ENCODE data around the gene RUFY1.

RUFY1 gene

DNA sequence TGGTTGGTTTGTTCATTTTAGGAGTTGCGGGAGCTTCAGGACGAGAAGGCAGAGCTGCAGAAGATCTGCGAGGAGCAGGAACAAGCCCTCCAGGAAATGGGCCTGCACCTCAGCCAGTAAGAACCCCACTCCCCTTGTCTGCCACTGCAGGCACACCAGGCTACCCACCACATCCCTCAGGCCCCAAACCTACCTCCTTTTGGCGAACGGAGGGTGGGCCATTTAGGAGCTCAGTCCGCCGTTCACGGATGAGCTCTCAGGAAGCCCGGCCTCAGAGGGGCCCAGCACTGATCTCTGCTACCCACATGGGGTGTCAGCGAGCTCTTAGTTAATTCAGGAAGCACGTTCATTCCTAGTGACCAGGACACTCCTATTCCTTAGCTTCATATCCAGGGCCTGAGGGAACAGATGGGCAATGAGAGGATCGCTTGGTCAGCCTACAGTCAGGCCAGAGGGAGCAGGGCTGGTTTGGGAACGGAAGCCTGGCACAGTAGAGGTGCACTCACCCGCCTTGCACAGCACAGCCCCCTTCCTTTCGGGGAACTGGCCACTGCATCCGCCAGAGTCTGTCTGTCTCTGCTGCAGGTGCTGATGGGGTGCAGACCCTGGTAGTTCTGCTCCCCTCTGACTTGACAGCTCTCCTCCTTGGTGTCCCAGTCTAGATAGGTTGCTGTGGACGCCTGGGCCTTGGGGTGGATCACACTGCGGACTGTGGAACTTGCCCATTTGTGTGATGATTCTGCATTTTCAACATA lies 51.7 kb downstream of the RUFY1 start:
- H3K27ac ChIP-seq (ENCODE audit: low read depth in 2 of 2, low read length in 2 of 2), result no peak overlapping the region
- no peaks in the 10 kb centered on the region for H3K27me3 ChIP-seq (ENCODE audit: control insufficient read depth in 2 of 2, insufficient read depth in 2 of 2, low read length in 2 of 2)
- no peaks in the 10 kb centered on the region for H3K9me3 ChIP-seq (ENCODE audit: control insufficient read depth in 2 of 2, low read length in 2 of 2)
- no peak overlapping the region for H3K4me3 ChIP-seq (ENCODE audit: low read length in 2 of 2)
- H3K4me1 ChIP-seq (ENCODE audit: control insufficient read depth in 2 of 2, insufficient read depth in 2 of 2, low read length in 2 of 2), result no peaks in the 10 kb centered on the region
- peaks cover 63 to 66% of the 10 kb centered on the region in 2 donors for H3K36me3 ChIP-seq (ENCODE audit: control insufficient read depth in 2 of 2, insufficient read depth in 2 of 2, low read length in 2 of 2)
- H3K9ac ChIP-seq (ENCODE audit: low read depth in 1 of 2, low read length in 2 of 2), result no peak overlapping the region

DNA sequence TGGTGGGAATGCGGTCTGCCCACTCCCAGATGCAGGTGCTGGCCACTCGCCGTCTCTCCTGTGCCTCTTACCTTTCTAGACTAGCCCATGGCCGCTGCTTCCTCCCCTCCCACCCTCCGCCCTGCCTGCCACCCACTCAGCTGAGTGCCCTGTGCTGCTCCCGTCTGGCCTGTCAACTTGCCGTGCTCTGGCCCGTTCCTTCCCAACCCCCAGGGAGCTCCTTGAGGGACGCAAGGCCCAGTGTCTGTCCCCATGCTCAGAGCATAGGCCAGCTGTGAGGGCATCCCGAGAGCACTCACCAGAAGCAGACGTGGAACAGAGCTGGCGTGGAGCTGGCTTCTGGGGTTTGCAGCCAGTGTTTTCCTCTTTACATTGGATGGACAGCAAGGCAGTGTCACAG lies 53.0 kb downstream of the RUFY1 start:
- no peak overlapping the region for H3K9ac ChIP-seq (ENCODE audit: low read depth in 1 of 2, low read length in 2 of 2)
- H3K9me3 ChIP-seq (ENCODE audit: control insufficient read depth in 2 of 2, low read length in 2 of 2), result no peaks in the 10 kb centered on the region
- H3K4me1 ChIP-seq (ENCODE audit: control insufficient read depth in 2 of 2, insufficient read depth in 2 of 2, low read length in 2 of 2), result no peaks in the 10 kb centered on the region
- H3K27ac ChIP-seq (ENCODE audit: low read depth in 2 of 2, low read length in 2 of 2), result no peak overlapping the region
- peaks cover 67 to 75% of the 10 kb centered on the region in 2 donors for H3K36me3 ChIP-seq (ENCODE audit: control insufficient read depth in 2 of 2, insufficient read depth in 2 of 2, low read length in 2 of 2)
- no peak overlapping the region for H3K4me3 ChIP-seq (ENCODE audit: low read length in 2 of 2)
- H3K27me3 ChIP-seq (ENCODE audit: control insufficient read depth in 2 of 2, insufficient read depth in 2 of 2, low read length in 2 of 2), result no peaks in the 10 kb centered on the region

DNA sequence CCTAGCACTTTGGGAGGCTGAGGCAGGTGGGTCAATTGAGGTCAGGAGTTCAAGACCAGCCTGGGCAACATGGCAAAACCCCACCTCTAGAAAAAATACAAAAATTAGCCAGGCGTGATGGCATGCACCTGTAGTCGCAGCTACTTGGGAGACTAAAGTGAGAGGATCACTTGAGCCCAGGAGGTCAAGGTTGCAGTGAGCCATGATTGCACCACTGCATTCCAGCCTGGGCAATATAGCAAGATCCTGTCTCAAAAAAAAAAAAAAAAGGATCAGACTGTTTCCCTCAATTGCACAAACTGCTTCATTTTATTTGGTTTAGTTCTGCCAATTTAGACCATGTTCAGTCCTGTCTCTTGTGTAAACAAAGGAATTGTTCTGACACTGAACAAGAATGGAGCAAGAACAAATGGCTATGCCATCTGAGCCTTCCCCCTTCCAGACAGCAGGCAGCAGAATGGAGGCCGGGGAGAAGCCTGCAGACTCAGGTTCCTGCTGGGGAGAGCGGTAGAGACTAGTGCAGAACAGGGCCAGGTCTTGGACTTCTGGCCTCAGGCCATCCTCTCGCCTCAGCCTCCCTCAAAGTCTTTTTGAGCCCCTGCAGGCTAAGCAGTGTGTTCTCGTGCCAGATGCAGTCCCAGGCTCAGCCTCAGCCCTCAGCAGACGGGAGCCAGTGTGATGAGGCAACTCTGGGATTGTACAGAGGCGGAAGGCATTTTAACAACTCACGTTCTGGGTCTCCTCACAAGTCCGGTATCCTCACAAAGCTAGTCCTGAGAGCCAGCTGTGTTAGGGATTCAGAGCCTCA lies 54.9 kb downstream of the RUFY1 start:
- no peak overlapping the region for H3K9ac ChIP-seq (ENCODE audit: low read depth in 1 of 2, low read length in 2 of 2)
- no peak overlapping the region for H3K27ac ChIP-seq (ENCODE audit: low read depth in 2 of 2, low read length in 2 of 2)
- peaks cover 60 to 68% of the 10 kb centered on the region in 2 donors for H3K36me3 ChIP-seq (ENCODE audit: control insufficient read depth in 2 of 2, insufficient read depth in 2 of 2, low read length in 2 of 2)
- no peak overlapping the region for H3K4me3 ChIP-seq (ENCODE audit: low read length in 2 of 2)
- no peaks in the 10 kb centered on the region for H3K27me3 ChIP-seq (ENCODE audit: control insufficient read depth in 2 of 2, insufficient read depth in 2 of 2, low read length in 2 of 2)
- peaks cover 0 to 3% of the 10 kb centered on the region in 2 donors for H3K4me1 ChIP-seq (ENCODE audit: control insufficient read depth in 2 of 2, insufficient read depth in 2 of 2, low read length in 2 of 2)
- H3K9me3 ChIP-seq (ENCODE audit: control insufficient read depth in 2 of 2, low read length in 2 of 2), result no peaks in the 10 kb centered on the region

DNA sequence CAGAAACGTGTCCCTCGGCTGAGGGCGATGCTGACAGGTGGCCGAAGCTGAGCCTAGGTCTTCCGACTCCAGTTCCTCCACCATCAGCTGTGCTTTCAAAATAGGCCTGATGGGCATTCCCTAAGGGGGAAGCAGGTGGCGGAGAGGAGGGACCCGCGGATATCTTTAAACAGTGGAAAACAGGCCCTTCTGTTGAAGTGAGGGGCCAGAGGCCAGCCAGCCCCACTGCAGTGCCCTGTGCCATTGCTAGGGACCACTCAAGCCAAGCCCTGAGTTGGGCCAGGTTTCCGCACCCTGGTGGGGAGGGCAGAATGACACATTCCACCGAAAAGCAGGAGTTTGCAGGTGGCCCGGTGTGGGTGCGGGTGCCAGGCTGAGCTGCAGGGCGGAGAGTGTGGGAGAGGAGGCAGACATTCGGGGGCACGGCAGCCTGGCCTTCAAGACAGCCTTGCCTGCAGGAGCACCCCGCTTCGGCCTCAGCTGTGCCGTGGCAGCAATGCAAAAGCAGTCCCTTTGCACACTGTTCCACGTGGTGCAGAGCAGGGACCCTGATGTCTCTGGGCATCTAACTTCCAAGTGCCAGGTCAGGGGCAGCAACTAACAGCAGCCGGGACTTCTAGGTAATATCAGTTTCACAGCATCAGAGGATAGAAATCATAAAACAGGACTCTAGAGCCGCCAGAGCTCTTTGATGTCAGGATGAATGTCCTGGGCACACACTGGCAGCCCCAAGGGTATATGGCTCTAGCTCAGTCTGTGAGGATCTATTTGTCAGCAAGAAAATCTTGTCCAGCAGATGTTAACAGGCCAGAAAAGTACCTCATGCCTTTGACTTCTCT lies 55.9 kb downstream of the RUFY1 start:
- no peaks in the 10 kb centered on the region for H3K27me3 ChIP-seq (ENCODE audit: control insufficient read depth in 2 of 2, insufficient read depth in 2 of 2, low read length in 2 of 2)
- no peak overlapping the region for H3K4me3 ChIP-seq (ENCODE audit: low read length in 2 of 2)
- peaks cover 70 to 76% of the 10 kb centered on the region in 2 donors for H3K36me3 ChIP-seq (ENCODE audit: control insufficient read depth in 2 of 2, insufficient read depth in 2 of 2, low read length in 2 of 2)
- no peak overlapping the region for H3K9ac ChIP-seq (ENCODE audit: low read depth in 1 of 2, low read length in 2 of 2)
- H3K4me1 ChIP-seq (ENCODE audit: control insufficient read depth in 2 of 2, insufficient read depth in 2 of 2, low read length in 2 of 2), result peaks cover 0 to 3% of the 10 kb centered on the region in 2 donors
- H3K9me3 ChIP-seq (ENCODE audit: control insufficient read depth in 2 of 2, low read length in 2 of 2), result no peaks in the 10 kb centered on the region
- no peak overlapping the region for H3K27ac ChIP-seq (ENCODE audit: low read depth in 2 of 2, low read length in 2 of 2)

DNA sequence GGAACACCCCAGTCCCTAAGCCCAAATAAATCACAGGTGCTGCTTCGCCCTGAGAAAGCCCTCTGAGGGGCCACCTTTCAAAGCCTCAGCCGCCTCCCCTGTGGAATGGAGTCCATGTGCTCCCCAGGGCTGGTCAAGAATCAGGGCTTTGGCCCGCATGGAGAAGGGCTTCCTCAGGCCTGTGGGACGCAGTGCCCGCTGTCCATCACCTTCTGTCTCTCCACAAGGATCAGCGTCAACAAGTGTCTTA lies 56.5 kb downstream of the RUFY1 start:
- H3K27ac ChIP-seq (ENCODE audit: low read depth in 2 of 2, low read length in 2 of 2), result no peak overlapping the region
- H3K9me3 ChIP-seq (ENCODE audit: control insufficient read depth in 2 of 2, low read length in 2 of 2), result no peaks in the 10 kb centered on the region
- peaks cover 73 to 78% of the 10 kb centered on the region in 2 donors for H3K36me3 ChIP-seq (ENCODE audit: control insufficient read depth in 2 of 2, insufficient read depth in 2 of 2, low read length in 2 of 2)
- no peak overlapping the region for H3K4me3 ChIP-seq (ENCODE audit: low read length in 2 of 2)
- no peaks in the 10 kb centered on the region for H3K27me3 ChIP-seq (ENCODE audit: control insufficient read depth in 2 of 2, insufficient read depth in 2 of 2, low read length in 2 of 2)
- H3K9ac ChIP-seq (ENCODE audit: low read depth in 1 of 2, low read length in 2 of 2), result no peak overlapping the region
- H3K4me1 ChIP-seq (ENCODE audit: control insufficient read depth in 2 of 2, insufficient read depth in 2 of 2, low read length in 2 of 2), result peaks cover 0 to 3% of the 10 kb centered on the region in 2 donors

DNA sequence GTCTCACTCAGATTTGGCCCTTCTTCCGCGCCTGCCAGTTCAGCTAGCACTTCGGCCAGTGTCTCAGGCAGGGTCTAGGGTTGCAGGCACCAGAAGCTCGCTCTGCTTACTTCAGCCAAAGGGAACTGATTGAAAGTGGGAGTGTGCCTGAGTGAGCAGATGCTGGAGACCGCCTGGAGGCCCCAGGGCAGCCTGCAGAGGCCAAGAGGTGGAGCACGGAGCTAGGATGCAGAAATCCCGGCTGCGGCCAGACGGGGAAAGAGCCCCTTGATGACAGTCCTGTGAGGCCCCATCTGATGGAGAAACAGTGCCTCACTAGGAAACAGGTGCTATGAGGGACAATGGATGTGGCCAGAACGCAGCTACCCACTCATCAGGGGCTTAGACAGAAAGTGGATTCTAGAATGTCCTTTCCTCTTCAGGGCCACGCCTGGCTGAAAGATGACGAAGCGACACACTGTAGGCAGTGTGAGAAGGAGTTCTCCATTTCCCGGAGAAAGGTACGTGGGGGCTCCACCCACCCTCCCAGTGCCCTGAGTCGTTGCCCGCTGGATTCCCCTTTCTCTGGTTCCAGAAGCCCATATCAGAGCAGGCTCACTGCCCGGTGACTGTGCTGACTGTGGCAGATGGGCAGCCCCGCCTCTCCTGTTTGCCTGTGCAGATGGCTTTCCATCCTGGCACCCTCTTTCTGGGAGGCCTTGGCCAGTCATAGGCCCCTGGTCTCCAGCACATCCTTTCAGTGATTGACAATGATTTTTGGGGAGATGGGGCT lies 57.0 kb downstream of the RUFY1 start:
- Histone ChIP-seq H3K4me3 (ENCODE audit: low read length in 2 of 2) (no peak overlapping the region), H3K9me3 (ENCODE audit: control insufficient read depth in 2 of 2, low read length in 2 of 2) (no peaks in the 10 kb centered on the region), H3K4me1 (ENCODE audit: control insufficient read depth in 2 of 2, insufficient read depth in 2 of 2, low read length in 2 of 2) (peaks cover 0 to 3% of the 10 kb centered on the region in 2 donors), H3K27me3 (ENCODE audit: control insufficient read depth in 2 of 2, insufficient read depth in 2 of 2, low read length in 2 of 2) (no peaks in the 10 kb centered on the region), H3K27ac (ENCODE audit: low read depth in 2 of 2, low read length in 2 of 2) (no peak overlapping the region), H3K36me3 (ENCODE audit: control insufficient read depth in 2 of 2, insufficient read depth in 2 of 2, low read length in 2 of 2) (peaks cover 70 to 75% of the 10 kb centered on the region in 2 donors), H3K9ac (ENCODE audit: low read depth in 1 of 2, low read length in 2 of 2) (no peak overlapping the region)

DNA sequence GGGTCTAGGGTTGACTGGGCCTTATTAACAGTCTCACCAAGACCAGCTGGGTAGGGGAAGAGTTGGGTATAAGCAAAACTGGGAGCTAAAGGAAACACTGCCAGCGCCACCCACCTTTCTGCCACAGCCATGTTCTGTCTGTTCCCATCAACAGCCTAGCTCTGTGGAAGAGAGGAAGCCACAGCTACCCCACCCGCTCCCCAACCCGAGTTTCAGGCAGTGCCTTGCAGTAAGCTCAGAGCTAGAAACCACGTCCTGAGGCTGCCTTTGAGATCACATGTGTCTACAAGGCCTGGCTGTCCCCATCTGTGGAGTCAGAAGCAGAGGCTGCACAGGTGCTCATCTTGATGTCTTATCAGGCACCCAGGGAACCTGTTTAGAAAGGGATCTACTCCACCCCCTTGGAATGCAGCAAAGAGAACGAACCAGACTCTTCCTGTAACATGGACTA lies 57.8 kb downstream of the RUFY1 start:
- Histone ChIP-seq H3K9ac (ENCODE audit: low read depth in 1 of 2, low read length in 2 of 2) (no peak overlapping the region), H3K4me1 (ENCODE audit: control insufficient read depth in 2 of 2, insufficient read depth in 2 of 2, low read length in 2 of 2) (peaks cover 0 to 3% of the 10 kb centered on the region in 2 donors), H3K36me3 (ENCODE audit: control insufficient read depth in 2 of 2, insufficient read depth in 2 of 2, low read length in 2 of 2) (peaks cover 74 to 77% of the 10 kb centered on the region in 2 donors), H3K27ac (ENCODE audit: low read depth in 2 of 2, low read length in 2 of 2) (no peak overlapping the region), H3K27me3 (ENCODE audit: control insufficient read depth in 2 of 2, insufficient read depth in 2 of 2, low read length in 2 of 2) (no peaks in the 10 kb centered on the region), H3K9me3 (ENCODE audit: control insufficient read depth in 2 of 2, low read length in 2 of 2) (no peaks in the 10 kb centered on the region), H3K4me3 (ENCODE audit: low read length in 2 of 2) (no peak overlapping the region)

DNA sequence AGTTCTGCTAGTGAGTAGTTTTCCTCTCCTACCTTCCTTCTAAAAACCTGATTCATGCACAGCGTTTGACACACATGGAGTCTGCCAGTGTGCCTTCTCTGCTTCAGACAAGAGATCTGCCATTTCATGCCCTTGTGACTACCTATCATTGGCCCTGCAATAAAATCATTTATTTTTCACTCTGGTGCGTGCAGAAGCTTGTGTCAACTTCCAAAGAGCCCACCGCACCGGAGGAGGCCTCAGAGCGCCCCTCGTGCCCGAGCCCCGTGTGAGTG lies 59.4 kb downstream of the RUFY1 start:
- Histone ChIP-seq H3K27me3 (ENCODE audit: control insufficient read depth in 2 of 2, insufficient read depth in 2 of 2, low read length in 2 of 2) (no peaks in the 10 kb centered on the region), H3K27ac (ENCODE audit: low read depth in 2 of 2, low read length in 2 of 2) (no peak overlapping the region), H3K9ac (ENCODE audit: low read depth in 1 of 2, low read length in 2 of 2) (no peak overlapping the region), H3K9me3 (ENCODE audit: control insufficient read depth in 2 of 2, low read length in 2 of 2) (no peaks in the 10 kb centered on the region), H3K4me3 (ENCODE audit: low read length in 2 of 2) (no peak overlapping the region), H3K4me1 (ENCODE audit: control insufficient read depth in 2 of 2, insufficient read depth in 2 of 2, low read length in 2 of 2) (peaks cover 0 to 3% of the 10 kb centered on the region in 2 donors), H3K36me3 (ENCODE audit: control insufficient read depth in 2 of 2, insufficient read depth in 2 of 2, low read length in 2 of 2) (peaks cover 84% of the 10 kb centered on the region in 2 donors)

DNA sequence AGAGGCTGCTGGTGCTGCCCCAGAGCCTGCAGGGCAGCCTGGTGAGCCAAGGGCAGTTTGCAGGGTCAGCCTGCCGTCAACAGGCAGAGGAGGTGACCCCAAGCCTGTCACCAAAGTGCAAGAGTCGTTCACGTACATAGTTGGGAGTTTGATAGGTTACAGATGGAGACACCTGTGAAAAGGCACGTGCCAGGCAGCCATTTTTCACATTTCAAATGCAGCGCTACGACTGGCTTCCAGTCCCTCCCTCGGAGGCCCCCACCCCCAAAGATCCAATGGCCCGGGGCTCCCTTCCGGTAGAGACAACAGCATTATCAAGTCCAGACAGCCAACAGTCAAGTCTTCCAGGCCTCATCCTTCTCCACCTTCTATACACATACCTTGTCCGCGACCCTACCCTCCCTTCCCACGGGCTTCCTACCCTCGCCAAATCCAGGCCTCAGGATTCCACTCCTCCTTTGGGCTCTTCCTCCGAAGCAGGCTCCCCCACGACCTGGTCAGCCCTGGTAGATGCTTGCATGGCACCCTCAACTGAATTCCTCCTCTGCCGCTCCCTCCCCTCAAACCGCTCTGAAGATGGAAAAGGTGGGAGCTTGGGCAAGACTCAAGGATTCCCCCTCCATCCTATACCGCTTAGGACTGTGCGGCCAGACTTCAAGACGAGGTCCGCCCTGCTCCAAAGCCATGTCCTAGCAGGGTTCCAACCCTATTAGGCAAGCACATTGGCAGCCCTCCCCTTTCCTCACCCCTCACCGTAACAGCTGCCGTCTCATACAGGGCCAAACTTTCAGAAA lies 60.0 kb downstream of the RUFY1 start:
- Histone ChIP-seq H3K4me1 (ENCODE audit: control insufficient read depth in 2 of 2, insufficient read depth in 2 of 2, low read length in 2 of 2) (peaks cover 0 to 3% of the 10 kb centered on the region in 2 donors), H3K36me3 (ENCODE audit: control insufficient read depth in 2 of 2, insufficient read depth in 2 of 2, low read length in 2 of 2) (peaks cover 88 to 89% of the 10 kb centered on the region in 2 donors), H3K4me3 (ENCODE audit: low read length in 2 of 2) (no peak overlapping the region), H3K9me3 (ENCODE audit: control insufficient read depth in 2 of 2, low read length in 2 of 2) (no peaks in the 10 kb centered on the region), H3K27me3 (ENCODE audit: control insufficient read depth in 2 of 2, insufficient read depth in 2 of 2, low read length in 2 of 2) (no peaks in the 10 kb centered on the region), H3K27ac (ENCODE audit: low read depth in 2 of 2, low read length in 2 of 2) (no peak overlapping the region), H3K9ac (ENCODE audit: low read depth in 1 of 2, low read length in 2 of 2) (no peak overlapping the region)
